ENCODE measurements around the gene ZNF786. TPM values are rescaled to one million over a fixed set of nuclear protein-coding genes. Genes with fewer than 3 reads are reported as not detected.
"Not testable (repeated sequence)": the region's sequence is repeated elsewhere in the genome, so short reads cannot be mapped to it uniquely, and the experiment has no call there.

ZNF786 gene
- total RNA-seq, 1 donor from 2014 or later: 20.6 TPM

DNA sequence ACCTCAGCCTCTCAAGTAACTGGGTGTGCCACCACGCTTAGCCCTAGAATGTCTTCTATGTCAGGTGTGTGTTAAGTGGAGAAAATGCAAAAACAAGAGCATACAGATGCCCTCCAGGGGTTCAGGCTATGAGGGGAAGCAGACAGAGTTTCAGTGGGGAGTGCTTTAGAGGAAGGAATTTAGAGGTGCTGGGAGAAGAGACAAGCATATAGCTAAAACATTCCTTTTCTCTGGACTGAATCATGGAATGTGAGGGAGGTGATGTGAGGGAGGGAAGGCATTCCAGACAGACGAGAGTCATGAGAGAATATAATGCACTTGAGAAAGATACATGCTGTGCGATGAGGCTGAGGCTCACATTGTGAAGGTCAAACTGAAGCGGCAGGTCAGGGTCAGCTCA lies 6.6 kb upstream of the ZNF786 start:
- H3K4me1 Mint-ChIP-seq (ENCODE audit: low read depth): peaks cover 5% of the 10 kb centered on the region
- DNase-seq (ENCODE audit: low spot score, unreplicated experiment): no peak

GRCh38 chr7:149093228-149093627 lies 2.7 kb upstream of the ZNF786 start:
- Mint-ChIP-seq H3K27ac (peak overlapping the region; percentile 79), H3K4me1 (ENCODE audit: low read depth) (peaks cover 12% of the 10 kb centered on the region), H3K9me3 (ENCODE audit: low read depth) (no peaks in the 10 kb centered on the region), H3K36me3 (ENCODE audit: insufficient read depth) (peaks cover 5% of the 10 kb centered on the region), H3K4me3 (ENCODE audit: low read depth) (no peak overlapping the region), H3K27me3 (no peaks in the 10 kb centered on the region)
- DNase-seq (ENCODE audit: low spot score, unreplicated experiment): no peak
- TF ChIP-seq, protein P1, sequence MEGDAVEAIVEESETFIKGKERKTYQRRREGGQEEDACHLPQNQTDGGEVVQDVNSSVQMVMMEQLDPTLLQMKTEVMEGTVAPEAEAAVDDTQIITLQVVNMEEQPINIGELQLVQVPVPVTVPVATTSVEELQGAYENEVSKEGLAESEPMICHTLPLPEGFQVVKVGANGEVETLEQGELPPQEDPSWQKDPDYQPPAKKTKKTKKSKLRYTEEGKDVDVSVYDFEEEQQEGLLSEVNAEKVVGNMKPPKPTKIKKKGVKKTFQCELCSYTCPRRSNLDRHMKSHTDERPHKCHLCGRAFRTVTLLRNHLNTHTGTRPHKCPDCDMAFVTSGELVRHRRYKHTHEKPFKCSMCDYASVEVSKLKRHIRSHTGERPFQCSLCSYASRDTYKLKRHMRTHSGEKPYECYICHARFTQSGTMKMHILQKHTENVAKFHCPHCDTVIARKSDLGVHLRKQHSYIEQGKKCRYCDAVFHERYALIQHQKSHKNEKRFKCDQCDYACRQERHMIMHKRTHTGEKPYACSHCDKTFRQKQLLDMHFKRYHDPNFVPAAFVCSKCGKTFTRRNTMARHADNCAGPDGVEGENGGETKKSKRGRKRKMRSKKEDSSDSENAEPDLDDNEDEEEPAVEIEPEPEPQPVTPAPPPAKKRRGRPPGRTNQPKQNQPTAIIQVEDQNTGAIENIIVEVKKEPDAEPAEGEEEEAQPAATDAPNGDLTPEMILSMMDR (IDR thresholded peaks at IDR 0.05; ENCODE audit: unreplicated experiment): no peak

More for the DNA sequence above, 6.6 kb upstream of the ZNF786 start:
- H3K27ac Mint-ChIP-seq: no peak overlapping the region
- TF ChIP-seq, protein P1 (IDR thresholded peaks at IDR 0.05; ENCODE audit: unreplicated experiment): no peak
- H3K9me3 Mint-ChIP-seq (ENCODE audit: low read depth): no peaks in the 10 kb centered on the region
- H3K27me3 Mint-ChIP-seq: no peaks in the 10 kb centered on the region
- no peak overlapping the region for H3K4me3 Mint-ChIP-seq (ENCODE audit: low read depth)
- H3K36me3 Mint-ChIP-seq (ENCODE audit: insufficient read depth): no peaks in the 10 kb centered on the region

GRCh38 chr7:149092244-149092643 lies 1.7 kb upstream of the ZNF786 start:
- DNase-seq (ENCODE audit: low spot score, unreplicated experiment); H3K9me3 Mint-ChIP-seq (ENCODE audit: low read depth); H3K27me3 Mint-ChIP-seq; H3K36me3 Mint-ChIP-seq (ENCODE audit: insufficient read depth); H3K27ac Mint-ChIP-seq: not testable (repeated sequence)
- Mint-ChIP-seq H3K4me1 (ENCODE audit: low read depth) (peaks cover 12% of the 10 kb centered on the region), H3K4me3 (ENCODE audit: low read depth) (peak overlapping the region; percentile 37)

DNA sequence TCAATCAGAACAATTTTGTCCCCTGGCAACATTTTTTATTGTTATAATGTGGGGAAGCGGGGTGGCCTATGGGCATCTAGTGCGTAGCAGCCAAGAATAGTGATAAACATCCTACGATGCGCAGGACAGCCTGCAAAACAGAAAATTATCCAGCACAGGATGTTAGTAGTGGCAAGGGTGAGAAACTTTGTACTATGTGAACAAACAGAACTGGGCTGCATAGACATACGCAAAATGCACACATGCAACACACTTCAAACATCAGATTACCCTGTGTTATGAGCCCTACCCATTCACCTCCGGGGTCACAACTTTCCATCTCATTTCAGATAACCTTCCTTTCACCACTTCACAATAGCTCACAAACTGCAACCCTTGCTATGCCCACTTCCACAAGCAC lies 3.1 kb downstream of the ZNF786 start:
- peaks cover 19% of the 10 kb centered on the region for H3K9me3 Mint-ChIP-seq (ENCODE audit: low read depth)
- H3K36me3 Mint-ChIP-seq (ENCODE audit: insufficient read depth): peaks cover 36% of the 10 kb centered on the region
- H3K27me3 Mint-ChIP-seq: no peaks in the 10 kb centered on the region
- no peak for DNase-seq (ENCODE audit: low spot score, unreplicated experiment)
- TF ChIP-seq, protein P1 (IDR thresholded peaks at IDR 0.05; ENCODE audit: unreplicated experiment): no peak
- H3K27ac Mint-ChIP-seq: no peak overlapping the region
- H3K4me1 Mint-ChIP-seq (ENCODE audit: low read depth): peaks cover 7% of the 10 kb centered on the region
- no peak overlapping the region for H3K4me3 Mint-ChIP-seq (ENCODE audit: low read depth)

DNA sequence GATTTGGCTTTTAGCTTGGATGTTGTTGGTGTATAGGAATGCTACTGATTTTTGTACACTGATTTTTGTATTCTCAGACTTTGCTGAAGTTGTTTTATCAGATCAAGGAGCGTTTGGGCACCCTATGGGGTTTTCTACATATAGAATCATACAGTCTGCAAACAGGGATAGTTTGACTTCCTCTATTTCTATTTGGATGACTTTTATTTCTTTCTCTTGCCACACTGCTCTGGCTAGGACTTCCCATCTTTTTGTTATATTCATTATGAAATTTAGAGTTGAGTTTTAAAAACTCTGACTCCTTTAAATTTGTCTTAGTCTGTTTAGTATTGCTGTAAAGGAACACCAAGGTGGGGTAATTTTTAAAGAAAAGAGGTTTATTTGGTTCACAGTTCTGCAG lies 4.7 kb downstream of the ZNF786 start:
- peaks cover 19% of the 10 kb centered on the region for H3K9me3 Mint-ChIP-seq (ENCODE audit: low read depth)

DNA sequence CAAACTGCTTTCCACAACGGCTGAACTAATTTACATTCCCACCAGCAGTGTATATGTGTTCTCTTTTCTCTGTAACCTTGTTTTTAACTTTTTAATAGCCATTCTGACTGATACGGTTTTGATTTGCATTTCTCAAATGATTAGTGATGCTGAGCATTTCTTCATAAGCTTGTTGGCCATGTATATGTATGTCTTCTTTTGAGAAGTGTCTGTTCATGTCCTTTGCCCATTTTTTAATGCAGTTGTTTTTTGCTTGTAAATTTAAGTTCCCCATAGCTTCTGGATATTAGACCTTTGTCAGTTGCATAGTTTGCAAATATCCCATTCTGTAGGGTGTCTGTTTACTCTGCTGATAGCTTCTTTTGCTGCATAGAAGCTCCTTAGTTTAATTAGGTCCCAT lies 6.1 kb downstream of the ZNF786 start:
- no peak overlapping the region for H3K4me3 Mint-ChIP-seq (ENCODE audit: low read depth)
- no peak for DNase-seq (ENCODE audit: low spot score, unreplicated experiment)
- H3K27me3 Mint-ChIP-seq: no peaks in the 10 kb centered on the region
- H3K36me3 Mint-ChIP-seq (ENCODE audit: insufficient read depth): peaks cover 44% of the 10 kb centered on the region
- peaks cover 19% of the 10 kb centered on the region for H3K9me3 Mint-ChIP-seq (ENCODE audit: low read depth)
- no peak overlapping the region for H3K27ac Mint-ChIP-seq
- no peaks in the 10 kb centered on the region for H3K4me1 Mint-ChIP-seq (ENCODE audit: low read depth)
- TF ChIP-seq, protein P1 (IDR thresholded peaks at IDR 0.05; ENCODE audit: unreplicated experiment): no peak

More for the DNA sequence above, 4.7 kb downstream of the ZNF786 start:
- DNase-seq (ENCODE audit: low spot score, unreplicated experiment): no peak
- Mint-ChIP-seq H3K4me1 (ENCODE audit: low read depth) (peaks cover 4% of the 10 kb centered on the region), H3K4me3 (ENCODE audit: low read depth) (no peak overlapping the region), H3K27me3 (no peaks in the 10 kb centered on the region), H3K27ac (no peak overlapping the region), H3K36me3 (ENCODE audit: insufficient read depth) (peaks cover 38% of the 10 kb centered on the region)
- TF ChIP-seq, protein P1 (IDR thresholded peaks at IDR 0.05; ENCODE audit: unreplicated experiment): no peak

Data from progenitor cell of endocrine pancreas (in vitro differentiated cells).